HepG2 (cell line): Measurements from ENCODE around the gene EIF6. TPM values are rescaled to one million over a fixed set of nuclear protein-coding genes. Genes with fewer than 3 reads are reported as not detected.
A peak's percentile ranks its signal among the peaks of the same experiment; 100 is the strongest.

ENCODE experiments used
- CBFB ChIP-seq: sonication (generic); formaldehyde crosslinking; IDR thresholded peaks from 2 replicates; pipeline ENCODE4 v1.4.0; 2020; ENCODE audit warnings: missing genetic modification reagents
- DNMT1 ChIP-seq: sonication (generic); formaldehyde crosslinking; IDR thresholded peaks from 2 replicates; pipeline ENCODE4 v1.5.1; 2020; ENCODE audit warnings: mild to moderate bottlenecking, missing genetic modification reagents
- E2F1 ChIP-seq: sonication (generic); formaldehyde crosslinking; IDR thresholded peaks from 2 replicates; pipeline ENCODE4 v1.5.0; 2020; ENCODE audit warnings: missing genetic modification reagents
- GATAD1 ChIP-seq: IDR thresholded peaks from 2 replicates; pipeline ENCODE4 v1.6.1; 2016; ENCODE audit warnings: missing genetic modification reagents, missing compliant biosample characterization
- GMEB2 ChIP-seq: IDR thresholded peaks from 2 replicates; pipeline ENCODE4 v1.6.1; 2016; ENCODE audit warnings: missing biosample characterization, missing genetic modification reagents, low read depth
- HOXA5 ChIP-seq: sonication (generic); formaldehyde crosslinking; IDR thresholded peaks from 2 replicates; pipeline ENCODE4 v1.4.0; 2020; ENCODE audit warnings: missing genetic modification reagents
- KLF16 ChIP-seq, 2 experiments: sonication (generic) in 1 of 2; formaldehyde crosslinking in 1 of 2; IDR thresholded peaks; 2 replicates each; pipeline versions ENCODE4 v1.6.1 to v1.8.0; 2016 to 2023; ENCODE audit warnings: missing genetic modification reagents in 2 of 2, missing compliant biosample characterization in 1 of 2
- MED13 ChIP-seq: sonication (generic); formaldehyde crosslinking; IDR thresholded peaks from 2 replicates; pipeline ENCODE4 v1.5.0; 2020; ENCODE audit warnings: missing genetic modification reagents
- NKX3-1 ChIP-seq: sonication (generic); formaldehyde crosslinking; IDR thresholded peaks from 2 replicates; pipeline ENCODE4 v1.5.0; 2020; ENCODE audit warnings: missing genetic modification reagents
- SIN3B ChIP-seq: fragments of 150-350 bp; IDR thresholded peaks from 2 replicates; pipeline ENCODE4 v1.6.1; 2014; ENCODE audit warnings: low read length
- SP5 ChIP-seq: IDR thresholded peaks from 2 replicates; pipeline ENCODE4 v1.6.1; 2016; ENCODE audit warnings: low read depth, borderline replicate concordance
- SPEN ChIP-seq: sonication (generic); formaldehyde crosslinking; IDR thresholded peaks from 2 replicates; pipeline ENCODE4 v1.5.1; 2020; ENCODE audit warnings: low read depth, mild to moderate bottlenecking, missing genetic modification reagents
- TBX2 ChIP-seq: sonication (generic); formaldehyde crosslinking; IDR thresholded peaks from 2 replicates; pipeline ENCODE4 v1.5.0; 2020; ENCODE audit warnings: missing genetic modification reagents, mild to moderate bottlenecking, borderline replicate concordance
- ZBTB38 ChIP-seq: sonication (generic); formaldehyde crosslinking; IDR thresholded peaks from 2 replicates; pipeline ENCODE4 v1.5.1; 2020; ENCODE audit warnings: mild to moderate bottlenecking, missing genetic modification reagents
- ZBTB42 ChIP-seq: sonication (generic); formaldehyde crosslinking; IDR thresholded peaks from 2 replicates; pipeline ENCODE4 v1.5.0; 2020; ENCODE audit warnings: mild to moderate bottlenecking, missing genetic modification reagents
- ZNF3 ChIP-seq: IDR thresholded peaks from 2 replicates; pipeline ENCODE4 v1.7.0; 2017; ENCODE audit warnings: inconsistent platforms
- ZNF510 ChIP-seq: sonication (generic); formaldehyde crosslinking; IDR thresholded peaks from 2 replicates; pipeline ENCODE4 v1.4.0; 2020; ENCODE audit warnings: low read depth, mild to moderate bottlenecking, missing genetic modification reagents
- ZNF746 ChIP-seq: sonication (generic); formaldehyde crosslinking; IDR thresholded peaks from 2 replicates; pipeline ENCODE4 v1.8.0; 2022; ENCODE audit warnings: mild to moderate bottlenecking, missing genetic modification reagents
- ZNF841 ChIP-seq: sonication (generic); formaldehyde crosslinking; IDR thresholded peaks from 2 replicates; pipeline ENCODE4 v1.8.1; 2023; ENCODE audit warnings: missing genetic modification reagents, borderline replicate concordance
- polyA plus RNA-seq, 8 experiments: library from polyadenylated mRNA; depleted of rRNA in 3 of 8; stranded (reverse) in 7 of 8; unstranded in 1 of 8; fragments of >200 nt; fragmentation: Illumina TruSeq in 4 of 8; extraction: Trizol in 4 of 8; gene quantifications; 2 replicates each; pipeline versions ENCODE4 v1.2.1 to v1.2.3, GENCODE V29; 2011 to 2016; ENCODE audit warnings: low read depth in 4 of 8, missing spikeins in 1 of 8, mixed read lengths in 1 of 8; ENCODE audit not compliant: insufficient read depth in 1 of 8
- total RNA-seq, 5 experiments: library from RNA; depleted of rRNA; stranded (reverse); fragments of >200 nt; fragmentation: Illumina TruSeq; extraction: Trizol; gene quantifications; 2 replicates each; pipeline ENCODE4 v1.2.3, GENCODE V29; 2016; ENCODE audit warnings: low read depth in 1 of 5
- TF ChIP-seq, protein P1 (sequence below): sonication (generic); formaldehyde crosslinking; IDR thresholded peaks from 2 replicates; pipeline ENCODE4 v1.5.1; 2020; ENCODE audit warnings: missing genetic modification reagents, mild to moderate bottlenecking, borderline replicate concordance
- TF ChIP-seq, protein P2 (sequence below): sonication (generic); formaldehyde crosslinking; IDR thresholded peaks from 2 replicates; pipeline ENCODE4 v1.5.0; 2020; ENCODE audit warnings: missing genetic modification reagents

Gene EIF6
- total and polyA plus RNA-seq, 2 of the 13 experiments (the other 11 are each of a cell fraction or from before 2014, with no cell fraction given), result 462 to 466 TPM

GRCh38 chr20:35285806-35286076, 1.2 kb upstream of the EIF6 start (continued):
- TF ChIP-seq ZNF3 (0 out of 2 replicates have a peak, but pooled peaks have one; percentile 16), SP5 (CRISPR knock-in tag) (no peak), CBFB (CRISPR knock-in tag) (0 out of 2 replicates have a peak, but pooled peaks have one; percentile 23), NKX3-1 (CRISPR knock-in tag) (no peak), GATAD1 (no peak; the same call in 1 of the 2 replicates), ZBTB38 (no peak), SIN3B (no peak), ZNF746 (CRISPR knock-in tag) (no peak), SPEN (CRISPR knock-in tag) (0 out of 2 replicates have a peak, but pooled peaks have one; percentile 9), DNMT1 (CRISPR knock-in tag) (no peak), ZNF841 (CRISPR knock-in tag) (no peak), ZNF510 (CRISPR knock-in tag) (no peak), MED13 (CRISPR knock-in tag) (no peak), E2F1 (CRISPR knock-in tag) (no peak), KLF16 (CRISPR knock-in tag; IDR thresholded peaks at IDR 0.05) (no peak), TBX2 (CRISPR knock-in tag) (no peak), HOXA5 (no peak), GMEB2 (CRISPR knock-in tag) (no peak), ZBTB42 (CRISPR knock-in tag) (no peak)
- TF ChIP-seq, protein P1, sequence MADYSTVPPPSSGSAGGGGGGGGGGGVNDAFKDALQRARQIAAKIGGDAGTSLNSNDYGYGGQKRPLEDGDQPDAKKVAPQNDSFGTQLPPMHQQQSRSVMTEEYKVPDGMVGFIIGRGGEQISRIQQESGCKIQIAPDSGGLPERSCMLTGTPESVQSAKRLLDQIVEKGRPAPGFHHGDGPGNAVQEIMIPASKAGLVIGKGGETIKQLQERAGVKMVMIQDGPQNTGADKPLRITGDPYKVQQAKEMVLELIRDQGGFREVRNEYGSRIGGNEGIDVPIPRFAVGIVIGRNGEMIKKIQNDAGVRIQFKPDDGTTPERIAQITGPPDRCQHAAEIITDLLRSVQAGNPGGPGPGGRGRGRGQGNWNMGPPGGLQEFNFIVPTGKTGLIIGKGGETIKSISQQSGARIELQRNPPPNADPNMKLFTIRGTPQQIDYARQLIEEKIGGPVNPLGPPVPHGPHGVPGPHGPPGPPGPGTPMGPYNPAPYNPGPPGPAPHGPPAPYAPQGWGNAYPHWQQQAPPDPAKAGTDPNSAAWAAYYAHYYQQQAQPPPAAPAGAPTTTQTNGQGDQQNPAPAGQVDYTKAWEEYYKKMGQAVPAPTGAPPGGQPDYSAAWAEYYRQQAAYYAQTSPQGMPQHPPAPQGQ (CRISPR knock-in tag), result 0 out of 2 replicates have a peak, but pooled peaks have one; percentile 19
- TF ChIP-seq, protein P2, sequence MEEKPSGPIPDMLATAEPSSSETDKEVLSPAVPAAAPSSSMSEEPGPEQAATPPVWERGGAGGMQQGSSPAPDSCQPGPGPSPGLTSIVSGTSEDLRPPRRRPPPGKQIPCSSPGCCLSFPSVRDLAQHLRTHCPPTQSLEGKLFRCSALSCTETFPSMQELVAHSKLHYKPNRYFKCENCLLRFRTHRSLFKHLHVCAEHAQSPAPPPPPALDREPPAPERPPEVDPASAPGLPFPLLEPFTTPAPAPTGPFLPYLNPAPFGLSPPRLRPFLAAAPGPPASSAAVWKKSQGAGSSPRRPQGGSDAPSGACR (CRISPR knock-in tag), result no peak
